Measurements from ENCODE around the gene HSD17B1. TPM values are rescaled to one million over a fixed set of nuclear protein-coding genes. Genes with fewer than 3 reads are reported as not detected.

The HSD17B1 gene
- total and polyA plus RNA-seq, 2 experiments from 2014 or later = 2.3 to 3.0 TPM

- H3K9ac ChIP-seq = no peak overlapping the region
- peaks cover 15% of the 10 kb centered on the region for H3K4me1 ChIP-seq (ENCODE audit: insufficient read depth)
- H2AFZ ChIP-seq = no peak overlapping the region
- no peaks in the 10 kb centered on the region for H3K9me3 ChIP-seq (ENCODE audit: low read depth)
- DNase-seq = no peak
- TF ChIP-seq EZH2phosphoT487 (IDR thresholded peaks at IDR 0.05; ENCODE audit: insufficient read depth, low read depth) = no peak
- no peak for TF ChIP-seq EZH2 (IDR thresholded peaks at IDR 0.05; ENCODE audit: insufficient read depth, poor library complexity, severe bottlenecking)
- no peak overlapping the region for H3K27ac ChIP-seq
- H3K36me3 ChIP-seq (ENCODE audit: low read depth) = no peaks in the 10 kb centered on the region
- no peaks in the 10 kb centered on the region for H3K9me2 ChIP-seq (ENCODE audit: insufficient read depth)
- H3K4me3 ChIP-seq = no peak overlapping the region
- no peaks in the 10 kb centered on the region for H4K20me1 ChIP-seq (ENCODE audit: insufficient read depth)
- no peaks in the 10 kb centered on the region for H3K27me3 ChIP-seq (replicated peaks; ENCODE audit: insufficient read depth)
- H3K79me2 ChIP-seq (ENCODE audit: insufficient read depth) = no peaks in the 10 kb centered on the region
- in situ Hi-C loops (cut with MboI) = no loop called here
- 93 to 94% methylated on average over 2 of the region's 2 CpGs for WGBS, 2 experiments (ENCODE audit: low coverage in 1 of 2, low lambda C conversion rate in 2 of 2, missing lambda C conversion rate in 2 of 2)
- no peak overlapping the region for H3K4me2 ChIP-seq (ENCODE audit: unreplicated experiment)
- H3F3A ChIP-seq (ENCODE audit: insufficient read depth) = peaks cover 14% of the 10 kb centered on the region
Measured at GRCh38 chr17:42530952-42531454, 21.7 kb upstream of the HSD17B1 start.

GRCh38 chr17:42531455-42532354, 21.0 kb upstream of the HSD17B1 start:
- H2AFZ ChIP-seq = peak overlapping the region; percentile 71
- no peaks in the 10 kb centered on the region for H4K20me1 ChIP-seq (ENCODE audit: insufficient read depth)
- 15 to 21% methylated on average over 42 to 60 of the region's 60 CpGs for WGBS, 2 experiments (ENCODE audit: low coverage in 1 of 2, low lambda C conversion rate in 2 of 2, missing lambda C conversion rate in 2 of 2)
- H3K27me3 ChIP-seq (replicated peaks; ENCODE audit: insufficient read depth) = no peaks in the 10 kb centered on the region
- H3K4me3 ChIP-seq = peak overlapping the region; percentile 75
- peak overlapping the region; percentile 73 for H3K9ac ChIP-seq
- no peaks in the 10 kb centered on the region for H3K9me3 ChIP-seq (ENCODE audit: low read depth)
- peaks cover 3% of the 10 kb centered on the region; the same call in 1 of the 2 replicates for H3K79me2 ChIP-seq (ENCODE audit: insufficient read depth)
- H3K4me1 ChIP-seq (ENCODE audit: insufficient read depth) = peaks cover 8% of the 10 kb centered on the region
- peaks cover 10% of the 10 kb centered on the region; the same call in 1 of the 2 replicates for H3F3A ChIP-seq (ENCODE audit: insufficient read depth)
- no peaks in the 10 kb centered on the region for H3K9me2 ChIP-seq (ENCODE audit: insufficient read depth)
- in situ Hi-C loops (cut with MboI) = no loop called here
- H3K36me3 ChIP-seq (ENCODE audit: low read depth) = no peaks in the 10 kb centered on the region
- peak overlapping the region; percentile 52 for H3K27ac ChIP-seq
- H3K4me2 ChIP-seq (ENCODE audit: unreplicated experiment) = peak overlapping the region; percentile 82
- peak; percentile 81 for DNase-seq
- TF ChIP-seq EZH2 (IDR thresholded peaks at IDR 0.05; ENCODE audit: insufficient read depth, poor library complexity, severe bottlenecking) = no peak
- no peak for TF ChIP-seq EZH2phosphoT487 (IDR thresholded peaks at IDR 0.05; ENCODE audit: insufficient read depth, low read depth)

GRCh38 chr17:42535155-42536047, 17.3 kb upstream of the HSD17B1 start:
- DNase-seq = no peak
- Histone ChIP-seq H3K4me2 (ENCODE audit: unreplicated experiment) (peak overlapping the region; percentile 88), H3K27me3 (replicated peaks; ENCODE audit: insufficient read depth) (no peaks in the 10 kb centered on the region), H3K9me3 (ENCODE audit: low read depth) (no peaks in the 10 kb centered on the region), H3K4me3 (peak overlapping the region; percentile 85), H3F3A (ENCODE audit: insufficient read depth) (peaks cover 10% of the 10 kb centered on the region; the same call in 1 of the 2 replicates), H3K27ac (peak overlapping the region; percentile 71), H3K79me2 (ENCODE audit: insufficient read depth) (peaks cover 12% of the 10 kb centered on the region; the same call in 1 of the 2 replicates), H2AFZ (peak overlapping the region; percentile 85), H4K20me1 (ENCODE audit: insufficient read depth) (no peaks in the 10 kb centered on the region), H3K36me3 (ENCODE audit: low read depth) (peaks cover 5% of the 10 kb centered on the region; the same call in 1 of the 2 replicates), H3K4me1 (ENCODE audit: insufficient read depth) (peaks cover 9% of the 10 kb centered on the region), H3K9me2 (ENCODE audit: insufficient read depth) (no peaks in the 10 kb centered on the region), H3K9ac (peak overlapping the region; percentile 82)
- in situ Hi-C loops (cut with MboI) = no loop called here
- TF ChIP-seq EZH2 (IDR thresholded peaks at IDR 0.05; ENCODE audit: insufficient read depth, poor library complexity, severe bottlenecking) = no peak
- no peak for TF ChIP-seq EZH2phosphoT487 (IDR thresholded peaks at IDR 0.05; ENCODE audit: insufficient read depth, low read depth)
- WGBS, 2 experiments (ENCODE audit: low coverage in 1 of 2, low lambda C conversion rate in 2 of 2, missing lambda C conversion rate in 2 of 2) = 37 to 39% methylated on average over 26 of the region's 26 CpGs

GRCh38 chr17:42536048-42536371, 16.7 kb upstream of the HSD17B1 start, which contains the start of gene NAGLU:
Gene NAGLU, plus strand, starts transcription at chr17:42536241. Its CDS starts 32 bp downstream, at chr17:42536273.
- H2AFZ ChIP-seq = peak within 1 kb of the TSS; percentile 85
- no peak for TF ChIP-seq EZH2 (IDR thresholded peaks at IDR 0.05; ENCODE audit: insufficient read depth, poor library complexity, severe bottlenecking)
- no peak for TF ChIP-seq EZH2phosphoT487 (IDR thresholded peaks at IDR 0.05; ENCODE audit: insufficient read depth, low read depth)
- peak within 1 kb of the TSS; percentile 85 for H3K4me3 ChIP-seq
- WGBS, 2 experiments (ENCODE audit: low coverage in 1 of 2, low lambda C conversion rate in 2 of 2, missing lambda C conversion rate in 2 of 2) = 1% methylated on average over 20 to 35 of the region's 40 CpGs
- H3K27me3 ChIP-seq (replicated peaks; ENCODE audit: insufficient read depth) = no peaks in the 10 kb centered on the region
- no peaks in the 10 kb centered on the region for H3K9me3 ChIP-seq (ENCODE audit: low read depth)
- in situ Hi-C loops (cut with MboI) = no loop called here
- H3K9ac ChIP-seq = peak within 1 kb of the TSS; percentile 82
- H3K4me1 ChIP-seq (ENCODE audit: insufficient read depth) = peaks cover 9% of the 10 kb centered on the region
- peak within 1 kb of the TSS; percentile 71 for H3K27ac ChIP-seq
- H3K79me2 ChIP-seq (ENCODE audit: insufficient read depth) = peaks cover 12% of the 10 kb centered on the region; the same call in 1 of the 2 replicates
- no peaks in the 10 kb centered on the region for H3K9me2 ChIP-seq (ENCODE audit: insufficient read depth)
- peaks cover 12% of the 10 kb centered on the region; the same call in 1 of the 2 replicates for H3F3A ChIP-seq (ENCODE audit: insufficient read depth)
- H4K20me1 ChIP-seq (ENCODE audit: insufficient read depth) = no peaks in the 10 kb centered on the region
- peak; percentile 97 for DNase-seq
- peak within 1 kb of the TSS; percentile 88 for H3K4me2 ChIP-seq (ENCODE audit: unreplicated experiment)
- peaks cover 5% of the 10 kb centered on the region; the same call in 1 of the 2 replicates for H3K36me3 ChIP-seq (ENCODE audit: low read depth)
